Measurements from ENCODE around the gene SLC39A9.
"Not testable (repeated sequence)": the region's sequence is repeated elsewhere in the genome, so short reads cannot be mapped to it uniquely, and the experiment has no call there.

The SLC39A9 gene

GRCh38 chr14:69366761-69367160 lies 31.7 kb upstream of the SLC39A9 start:
- DNase-seq (ENCODE audit: low read depth in 4 of 4, low spot score in 1 of 4), result no peak

- DNase-seq (ENCODE audit: low read depth in 4 of 4, low spot score in 1 of 4), result no peak
Measured at GRCh38 chr14:69368381-69368780, 30.1 kb upstream of the SLC39A9 start.

GRCh38 chr14:69370061-69370460 lies 28.4 kb upstream of the SLC39A9 start:
- no peak for DNase-seq (ENCODE audit: low read depth in 4 of 4, low spot score in 1 of 4)

GRCh38 chr14:69372146-69372545 lies 26.3 kb upstream of the SLC39A9 start:
- DNase-seq (ENCODE audit: low read depth in 4 of 4, low spot score in 1 of 4), result no peak

GRCh38 chr14:69373104-69373503 lies 25.4 kb upstream of the SLC39A9 start:
- DNase-seq (ENCODE audit: low read depth in 4 of 4, low spot score in 1 of 4), result no peak

- DNase-seq (ENCODE audit: low read depth in 4 of 4, low spot score in 1 of 4), result no peak
Measured at GRCh38 chr14:69374235-69374634, 24.3 kb upstream of the SLC39A9 start.

- DNase-seq (ENCODE audit: low read depth in 4 of 4, low spot score in 1 of 4), result no peak
Measured at GRCh38 chr14:69375182-69375581, 23.3 kb upstream of the SLC39A9 start.

GRCh38 chr14:69375722-69376121 lies 22.8 kb upstream of the SLC39A9 start:
- no peak for DNase-seq (ENCODE audit: low read depth in 4 of 4, low spot score in 1 of 4)

- no peak for DNase-seq (ENCODE audit: low read depth in 4 of 4, low spot score in 1 of 4)
Measured at GRCh38 chr14:69376439-69376838, 22.1 kb upstream of the SLC39A9 start.

- no peak for DNase-seq (ENCODE audit: low read depth in 4 of 4, low spot score in 1 of 4)
Measured at GRCh38 chr14:69378274-69378673, 20.2 kb upstream of the SLC39A9 start.

- no peak for DNase-seq (ENCODE audit: low read depth in 4 of 4, low spot score in 1 of 4)
Measured at GRCh38 chr14:69387311-69387710, 11.2 kb upstream of the SLC39A9 start.

- DNase-seq (ENCODE audit: low read depth in 4 of 4, low spot score in 1 of 4), result not testable (repeated sequence)
Measured at GRCh38 chr14:69391400-69391799, 7.1 kb upstream of the SLC39A9 start.

- no peak for DNase-seq (ENCODE audit: low read depth in 4 of 4, low spot score in 1 of 4)
Measured at GRCh38 chr14:69392481-69392880, 6.0 kb upstream of the SLC39A9 start.

- no peak for DNase-seq (ENCODE audit: low read depth in 4 of 4, low spot score in 1 of 4)
Measured at GRCh38 chr14:69395929-69396328, 2.6 kb upstream of the SLC39A9 start.

GRCh38 chr14:69398818-69399210 lies 322 bp downstream of the SLC39A9 start:
- no peak for DNase-seq (ENCODE audit: low read depth in 4 of 4, low spot score in 1 of 4)

GRCh38 chr14:69399750-69400149 lies 1.3 kb downstream of the SLC39A9 start:
- no peak for DNase-seq (ENCODE audit: low read depth in 4 of 4, low spot score in 1 of 4)

- no peak for DNase-seq (ENCODE audit: low read depth in 4 of 4, low spot score in 1 of 4)
Measured at GRCh38 chr14:69400154-69400553, 1.7 kb downstream of the SLC39A9 start.

- DNase-seq (ENCODE audit: low read depth in 4 of 4, low spot score in 1 of 4), result no peak
Measured at GRCh38 chr14:69401841-69402240, 3.3 kb downstream of the SLC39A9 start.

GRCh38 chr14:69404478-69404877 lies 6.0 kb downstream of the SLC39A9 start:
- no peak for DNase-seq (ENCODE audit: low read depth in 4 of 4, low spot score in 1 of 4)

- DNase-seq (ENCODE audit: low read depth in 4 of 4, low spot score in 1 of 4), result no peak
Measured at GRCh38 chr14:69404883-69405282, 6.4 kb downstream of the SLC39A9 start.

GRCh38 chr14:69405762-69406161 lies 7.3 kb downstream of the SLC39A9 start:
- DNase-seq (ENCODE audit: low read depth in 4 of 4, low spot score in 1 of 4), result no peak

- DNase-seq (ENCODE audit: low read depth in 4 of 4, low spot score in 1 of 4), result no peak
Measured at GRCh38 chr14:69408331-69408960, 10.0 kb downstream of the SLC39A9 start.

GRCh38 chr14:69413483-69413882 lies 15.0 kb downstream of the SLC39A9 start:
- no peak for DNase-seq (ENCODE audit: low read depth in 4 of 4, low spot score in 1 of 4)

- not testable (repeated sequence) for DNase-seq (ENCODE audit: low read depth in 4 of 4, low spot score in 1 of 4)
Measured at GRCh38 chr14:69416087-69416486, 17.6 kb downstream of the SLC39A9 start.

Data from stimulated activated CD4-positive, alpha-beta T cell treated with anti-CD3 and anti-CD28 coated beads, Interleukin-1b, Interleukin-23, amount 100 ng/mL, for 24 hours (primary cell).